CD4-positive, alpha-beta T cell treated with Interleukin-10 for 1 hour (primary cell): ENCODE measurements around the gene KCNK17.
"Not testable (repeated sequence)": the region's sequence is repeated elsewhere in the genome, so short reads cannot be mapped to it uniquely, and the experiment has no call there.

Source experiments
- DNase-seq: peaks from one replicate; pipeline ENCODE4 v3.0.0-alpha.2; 2020

KCNK17 gene

GRCh38 chr6:39301606-39302005 lies 12.6 kb downstream of the KCNK17 start:
- no peak for DNase-seq

- DNase-seq: no peak
These were observed 13.5 kb downstream of the KCNK17 start for GRCh38 chr6:39300739-39301138.

DNA sequence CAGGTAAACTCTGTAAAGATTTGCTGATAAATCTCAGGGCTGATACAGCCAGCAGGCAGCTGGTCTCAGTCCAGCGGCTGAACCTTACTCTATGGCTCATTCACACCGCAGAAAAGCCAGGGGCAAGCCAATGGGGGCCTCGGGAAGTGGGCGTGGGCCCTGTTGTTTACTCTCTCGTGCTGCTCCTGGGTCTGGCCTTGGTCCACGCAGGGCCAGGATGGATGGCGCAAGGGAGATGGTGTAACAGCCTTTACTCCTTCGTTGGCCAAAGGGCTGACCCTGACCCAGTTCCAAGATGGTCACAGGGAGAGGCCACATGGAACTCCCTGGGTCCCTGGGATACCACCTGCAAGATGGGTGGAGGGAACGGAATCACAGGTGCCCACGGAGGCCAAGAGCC lies 16.2 kb downstream of the KCNK17 start:
- DNase-seq: no peak

DNA sequence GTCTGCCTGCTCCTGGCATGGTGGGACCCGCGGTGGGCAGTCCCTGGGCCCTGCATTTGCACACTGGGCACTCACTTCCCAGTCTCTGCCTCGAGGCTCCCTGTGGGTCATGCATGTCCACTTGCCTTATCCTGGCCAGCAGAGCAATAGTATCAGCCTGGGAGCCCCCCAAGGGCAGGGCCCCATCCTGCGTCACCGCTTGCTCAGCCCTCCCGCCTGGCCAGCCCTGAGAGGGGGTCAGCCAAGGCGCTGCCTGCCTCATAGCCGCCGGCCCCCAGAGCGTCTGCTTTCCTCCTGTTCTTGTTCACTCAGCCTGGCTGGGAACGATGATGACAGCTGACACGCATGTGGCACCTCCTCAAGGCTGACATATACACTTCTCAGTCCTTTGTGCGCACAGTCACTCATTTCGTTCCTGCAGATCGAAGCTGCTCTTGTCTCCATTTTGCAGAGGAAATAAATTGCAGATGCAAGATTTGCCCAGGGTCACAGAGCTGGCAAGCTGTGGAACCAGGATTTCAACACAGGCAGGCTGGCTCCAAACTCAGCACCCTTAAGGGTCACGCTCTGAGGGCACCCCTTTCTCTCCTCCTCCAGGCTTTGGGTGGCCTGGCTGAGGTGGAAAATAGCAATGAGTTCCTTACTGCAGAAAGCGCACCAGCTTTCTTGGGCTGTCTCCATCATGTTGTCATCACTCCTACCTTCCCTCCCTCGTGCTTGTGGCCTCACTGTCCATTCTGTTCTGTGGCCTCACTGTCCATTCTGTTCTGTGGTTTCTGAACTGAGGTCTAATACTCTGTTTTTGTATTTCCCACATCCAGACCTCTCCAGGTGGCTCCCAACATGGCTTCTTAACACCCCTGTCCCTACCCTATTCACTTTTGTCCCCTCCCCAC lies 17.2 kb downstream of the KCNK17 start:
- DNase-seq: no peak

DNA sequence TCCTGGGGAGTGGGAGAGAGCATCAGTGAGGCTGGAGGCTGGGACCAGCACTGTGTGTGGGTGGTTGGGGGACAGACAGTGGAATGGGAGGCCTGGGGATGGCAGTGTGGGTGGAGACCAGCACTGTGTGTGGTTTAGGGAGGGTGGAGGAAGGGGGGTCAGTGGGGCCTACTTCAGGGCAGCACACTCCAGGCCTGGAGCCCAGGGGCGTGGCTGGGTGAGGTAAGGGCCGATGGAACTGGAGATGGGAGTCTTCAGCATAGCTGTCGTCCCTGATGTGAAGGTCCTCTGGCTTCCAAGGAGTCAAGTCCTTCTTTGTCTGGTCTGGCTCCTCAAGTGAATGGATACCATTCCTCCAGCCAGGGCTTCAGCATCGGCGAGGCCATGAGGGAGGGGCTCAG lies 18.6 kb downstream of the KCNK17 start:
- DNase-seq: no peak

GRCh38 chr6:39294899-39295298 lies 19.3 kb downstream of the KCNK17 start:
- no peak for DNase-seq

DNA sequence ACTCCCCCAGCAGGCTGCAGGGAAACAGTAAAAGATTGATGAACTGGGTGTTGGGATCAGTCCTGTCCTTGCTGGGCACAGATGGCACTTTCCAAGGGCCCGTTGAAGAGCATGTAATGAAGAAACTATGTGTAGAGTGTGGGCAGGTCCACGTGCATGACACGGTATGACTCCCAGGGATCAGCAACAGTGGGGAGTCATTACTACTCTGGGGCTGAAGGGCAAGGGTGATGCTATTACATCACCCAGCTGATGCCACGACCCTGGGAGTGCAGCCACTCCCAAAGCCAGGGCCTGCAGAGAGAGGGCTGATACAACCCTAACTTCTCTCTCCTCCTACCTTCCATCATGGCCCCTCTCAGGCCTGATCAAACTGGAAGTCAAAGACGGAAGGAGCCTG lies 20.1 kb downstream of the KCNK17 start:
- DNase-seq: no peak

- DNase-seq: no peak
These were observed 21.6 kb downstream of the KCNK17 start for GRCh38 chr6:39292637-39293036.

GRCh38 chr6:39289490-39289889 lies 24.7 kb downstream of the KCNK17 start:
- no peak for DNase-seq

DNA sequence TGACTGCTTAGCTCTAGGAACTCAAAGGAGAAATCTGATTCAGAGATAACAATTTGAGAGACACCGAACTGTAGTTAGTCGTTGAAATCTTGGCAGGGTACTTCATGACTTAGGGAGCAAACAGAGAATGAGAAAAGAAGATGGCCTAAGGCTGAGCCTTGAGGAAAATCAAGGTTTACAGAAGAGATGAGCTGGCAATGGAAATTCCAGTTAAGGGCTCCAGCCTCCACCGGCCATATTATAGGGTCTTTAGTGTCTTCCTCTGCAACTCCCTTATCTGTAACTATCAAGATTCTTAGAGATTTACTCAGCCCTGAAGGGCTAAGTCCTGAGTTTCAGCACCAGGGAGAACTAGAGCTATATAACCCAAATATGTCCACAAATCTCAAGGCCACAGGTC lies 26.6 kb downstream of the KCNK17 start:
- no peak for DNase-seq

GRCh38 chr6:39286596-39286995 lies 27.6 kb downstream of the KCNK17 start:
- DNase-seq: not testable (repeated sequence)

DNA sequence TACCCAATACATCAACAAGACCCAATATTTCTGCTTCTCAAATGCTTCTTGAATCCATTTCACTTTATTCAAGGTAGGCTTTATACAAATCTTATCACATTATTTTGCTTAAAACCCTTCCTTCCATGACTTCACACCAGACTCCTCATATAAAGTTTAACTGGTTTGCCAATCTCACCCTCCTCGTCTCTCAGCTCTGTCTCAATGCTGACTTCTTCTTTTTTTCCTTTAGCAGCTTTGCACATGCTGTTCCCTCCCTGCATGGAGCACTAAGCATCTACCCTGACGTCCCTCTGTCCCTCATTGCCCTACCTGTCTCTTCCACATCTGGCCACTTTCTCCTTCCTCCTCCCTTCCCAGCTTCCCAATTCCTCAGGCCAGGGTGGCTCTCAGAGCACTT lies 31.4 kb downstream of the KCNK17 start:
- DNase-seq: no peak

- DNase-seq: no peak
These were observed 32.8 kb downstream of the KCNK17 start for GRCh38 chr6:39281312-39281980.

DNA sequence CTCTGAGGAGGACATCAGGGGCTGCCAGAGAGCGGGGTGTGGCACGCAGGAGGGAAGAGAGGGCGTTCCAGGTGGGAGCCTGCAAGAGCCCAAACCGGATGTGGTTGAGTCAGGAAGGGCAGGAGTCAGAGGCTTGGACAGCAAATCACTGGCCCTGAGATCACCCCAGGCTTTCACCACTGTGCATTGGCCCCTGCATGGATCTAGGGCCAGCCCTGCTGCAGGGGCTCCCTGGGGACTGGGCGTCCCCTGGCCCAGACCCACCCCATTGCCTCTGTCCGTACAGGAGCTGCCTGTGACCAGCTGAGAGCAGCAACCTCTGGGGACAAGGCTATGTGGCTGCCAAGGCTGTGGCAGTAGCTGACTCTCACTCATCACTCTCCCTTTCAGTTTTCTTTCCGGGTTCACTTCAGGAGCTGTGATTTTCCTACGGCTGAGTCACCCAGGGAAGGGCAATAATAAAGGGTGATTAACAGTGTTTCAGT lies 33.9 kb downstream of the KCNK17 start:
- no peak for DNase-seq

DNA sequence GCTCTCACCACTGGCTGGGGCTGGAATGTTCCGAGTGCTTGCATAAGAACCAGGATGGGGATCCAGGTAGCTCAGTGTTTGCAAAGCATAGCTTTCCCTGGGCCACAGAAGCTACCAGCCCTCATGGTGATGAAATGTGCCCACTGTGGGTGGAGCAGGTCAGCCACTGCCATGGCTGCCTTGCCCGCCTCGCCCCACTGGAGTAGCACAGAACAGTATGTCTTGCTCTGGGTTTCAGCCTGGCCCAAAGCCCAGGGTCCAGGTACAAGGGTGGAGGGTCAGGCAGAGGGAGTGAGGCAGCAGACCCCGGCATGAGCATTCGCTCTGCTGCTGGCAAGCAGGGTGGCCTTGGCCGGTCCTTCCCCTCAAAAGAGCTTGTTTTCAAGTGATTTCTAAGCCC lies 34.7 kb downstream of the KCNK17 start:
- DNase-seq: no peak

GRCh38 chr6:39276379-39276995 lies 37.7 kb downstream of the KCNK17 start:
- no peak for DNase-seq

GRCh38 chr6:39274903-39275302 lies 39.3 kb downstream of the KCNK17 start:
- no peak for DNase-seq

GRCh38 chr6:39274471-39274870 lies 39.7 kb downstream of the KCNK17 start:
- no peak for DNase-seq

DNA sequence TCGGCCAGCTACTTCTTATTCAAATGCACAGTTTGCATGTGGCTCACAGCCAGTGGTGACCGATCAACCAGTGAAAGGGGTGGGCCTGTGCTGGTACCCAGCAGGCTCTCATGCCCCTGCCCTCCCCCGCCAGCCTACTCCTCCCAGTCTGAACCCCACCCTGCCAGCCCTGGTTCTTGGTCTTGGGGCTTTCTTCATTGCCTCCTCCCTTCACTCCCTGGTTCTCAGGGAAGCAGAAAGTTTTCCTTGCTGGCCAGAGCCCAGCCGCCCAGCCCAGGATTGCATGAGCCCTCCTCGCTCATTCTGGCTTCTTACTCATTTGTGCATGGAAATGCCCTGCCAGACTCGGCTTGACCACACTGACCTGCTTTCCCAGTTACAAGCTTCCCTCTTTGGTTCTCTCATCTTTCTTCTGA lies 40.8 kb downstream of the KCNK17 start:
- DNase-seq: no peak

DNA sequence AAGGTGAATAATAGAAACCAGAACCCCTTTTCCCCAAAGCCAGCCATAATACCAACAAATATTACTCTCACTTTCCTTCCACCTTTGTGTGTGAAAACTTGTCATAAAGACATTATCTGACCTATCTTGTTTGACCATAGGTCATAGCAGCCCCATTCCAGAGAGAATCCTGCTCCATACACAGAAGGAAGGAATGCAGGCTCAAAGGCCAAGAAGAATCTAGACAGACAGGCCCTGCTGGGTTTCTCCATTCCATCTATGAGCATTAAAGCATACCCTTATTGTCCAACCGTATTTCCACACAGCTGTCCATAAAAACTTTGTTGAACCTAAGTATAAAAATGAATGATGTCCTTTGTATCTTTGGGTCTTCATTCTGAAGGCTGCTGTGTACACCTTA lies 44.3 kb downstream of the KCNK17 start:
- no peak for DNase-seq

GRCh38 chr6:39268721-39269120 lies 45.5 kb downstream of the KCNK17 start:
- DNase-seq: no peak

GRCh38 chr6:39268171-39268570 lies 46.0 kb downstream of the KCNK17 start:
- DNase-seq: no peak

- DNase-seq: no peak
These were observed 47.4 kb downstream of the KCNK17 start for GRCh38 chr6:39266782-39267355.
